ENCODE results near the gene GNA14. TPM values are rescaled to one million over a fixed set of nuclear protein-coding genes. Genes with fewer than 3 reads are reported as not detected.

The GNA14 gene
- total RNA-seq, 1 experiment from 2014 or later, result 0.15 TPM

- Histone ChIP-seq H3K9me3 (ENCODE audit: control insufficient read depth, insufficient read depth, low read depth, low read length) (no peaks in the 10 kb centered on the region), H3K4me1 (ENCODE audit: control insufficient read depth, insufficient read depth, low read length) (no peaks in the 10 kb centered on the region), H3K27me3 (ENCODE audit: control insufficient read depth, insufficient read depth, low read length) (no peaks in the 10 kb centered on the region), H3K36me3 (ENCODE audit: control insufficient read depth, insufficient read depth, low read length) (no peaks in the 10 kb centered on the region), H3K4me3 (ENCODE audit: low read depth in 2 of 2, low read length in 2 of 2) (peak overlapping the region in 1 of 2 experiments; percentile 54; a peak in 1 of 4 replicates), H3K27ac (ENCODE audit: low read length) (no peak overlapping the region)
- DNase-seq (ENCODE audit: low read depth, low spot score) (no peak), ATAC-seq (no peak)
- no peak for TF ChIP-seq REST (IDR thresholded peaks at IDR 0.05; ENCODE audit: insufficient read depth in 1 of 2, low read depth in 2 of 2, low read length in 1 of 2)
- no peak for TF ChIP-seq CTCF (IDR thresholded peaks at IDR 0.05)
- no peak for TF ChIP-seq POLR2AphosphoS5 (IDR thresholded peaks at IDR 0.05; ENCODE audit: low read depth, low read length)
- TF ChIP-seq SIN3A (IDR thresholded peaks at IDR 0.05; ENCODE audit: borderline replicate concordance, insufficient read depth, low read depth, low read length), result no peak
- TF ChIP-seq TCF7L2 (IDR thresholded peaks at IDR 0.05; ENCODE audit: low read depth, low read length), result no peak
- intact Hi-C loops (cut with micrococcal nuclease; ENCODE audit: unreplicated experiment), result no loop called here
- CTCF ChIA-PET, result no interaction called here
- POLR2A ChIA-PET, result interaction anchor here (0.6 kb wide), 1 partner anchor 52 kb away, joined by 3 read pairs; no protein-coding TSS in a partner anchor
- BruUV-seq (replicated peaks), result no TSS peak
- in situ Hi-C loops (cut with HindIII; ENCODE audit: low pct_unique_long_range_greater_than_20kb, low sequenced_read_pairs), result no loop called here
These were observed 572 bp downstream of the GNA14 start for GRCh38 chr9:77647267-77648233.

GRCh38 chr9:77643871-77644270, 4.3 kb downstream of the GNA14 start:
- no peaks in the 10 kb centered on the region for H3K36me3 ChIP-seq (ENCODE audit: control insufficient read depth, insufficient read depth, low read length)
- no peak overlapping the region for H3K27ac ChIP-seq (ENCODE audit: low read length)
- CTCF ChIA-PET, result no interaction called here
- H3K4me1 ChIP-seq (ENCODE audit: control insufficient read depth, insufficient read depth, low read length), result no peaks in the 10 kb centered on the region
- no TSS peak for BruUV-seq (replicated peaks)
- TF ChIP-seq REST (IDR thresholded peaks at IDR 0.05; ENCODE audit: insufficient read depth in 1 of 2, low read depth in 2 of 2, low read length in 1 of 2) (no peak), POLR2AphosphoS5 (IDR thresholded peaks at IDR 0.05; ENCODE audit: low read depth, low read length) (no peak), CTCF (IDR thresholded peaks at IDR 0.05) (no peak), TCF7L2 (IDR thresholded peaks at IDR 0.05; ENCODE audit: low read depth, low read length) (no peak), SIN3A (IDR thresholded peaks at IDR 0.05; ENCODE audit: borderline replicate concordance, insufficient read depth, low read depth, low read length) (no peak)
- in situ Hi-C loops (cut with HindIII; ENCODE audit: low pct_unique_long_range_greater_than_20kb, low sequenced_read_pairs), result no loop called here
- ATAC-seq (no peak), DNase-seq (ENCODE audit: low read depth, low spot score) (no peak)
- H3K9me3 ChIP-seq (ENCODE audit: control insufficient read depth, insufficient read depth, low read depth, low read length), result no peaks in the 10 kb centered on the region
- no peak overlapping the region for H3K4me3 ChIP-seq (ENCODE audit: low read depth in 2 of 2, low read length in 2 of 2)
- intact Hi-C loops (cut with micrococcal nuclease; ENCODE audit: unreplicated experiment), result no loop called here
- H3K27me3 ChIP-seq (ENCODE audit: control insufficient read depth, insufficient read depth, low read length), result no peaks in the 10 kb centered on the region; the same call in 1 of the 2 replicates
- POLR2A ChIA-PET, result no interaction called here

All from Panc1 (cell line).